OCI-LY7 (cell line): Measurements from ENCODE around the gene PPA1. TPM values are rescaled to one million over a fixed set of nuclear protein-coding genes. Genes with fewer than 3 reads are reported as not detected.

ENCODE experiments used
- Bru-seq: library from RNA; stranded (reverse); fragments of 400-500 nt; gene quantifications from one replicate; lab custom pipeline; 2021; lab: Mats Ljungman, UMichigan
- BruChase-seq, 2 experiments: library from RNA; stranded (reverse); fragments of 400-500 nt; gene quantifications; one replicate each; lab custom pipeline; 2021; lab: Mats Ljungman, UMichigan
- BruUV-seq: library from RNA; stranded (reverse); fragments of 400-500 nt; replicated peaks from 2 replicates; lab custom pipeline; 2021; lab: Mats Ljungman, UMichigan
- CTCF ChIA-PET: fragments of 300-600 bp; sonication (Branson Sonifier 250); formaldehyde crosslinking; loops from one replicate; lab custom pipeline; 2022; ENCODE audit warnings: antibody characterized with exemption; ENCODE audit not compliant: unreplicated experiment; lab: Charles Lee
- POLR2A ChIA-PET: fragments of 300-600 bp; sonication (Branson Sonifier 250); formaldehyde crosslinking; loops from one replicate; lab custom pipeline; 2022; ENCODE audit warnings: antibody characterized with exemption; lab: Charles Lee
- DNase-seq: peaks from one replicate; pipeline ENCODE4 v3.0.0-alpha.2; 2015; ENCODE audit warnings: low spot score
- H2AFZ ChIP-seq: fragments of 200-600 bp; sonication (generic), shearing (Covaris generic); 2 replicates; pipeline ENCODE4 v1.6.1; 2014; ENCODE audit warnings: mild to moderate bottlenecking, antibody characterized with exemption, low read length, moderate library complexity
- H3K27ac ChIP-seq: fragments of 200-600 bp; sonication (generic); 2 replicates; pipeline ENCODE4 v1.5.1; 2014; ENCODE audit warnings: mixed run types, low read depth, mild to moderate bottlenecking, moderate library complexity, low read length, inconsistent platforms; ENCODE audit not compliant: poor library complexity, severe bottlenecking
- H3K36me3 ChIP-seq: fragments of 200-600 bp; sonication (generic); 2 replicates; pipeline ENCODE4 v1.6.1; 2014; ENCODE audit warnings: mild to moderate bottlenecking, antibody characterized with exemption, low read length, moderate library complexity, mixed read lengths; ENCODE audit not compliant: insufficient read depth
- H3K4me1 ChIP-seq: fragments of 200-600 bp; sonication (generic); 2 replicates; pipeline ENCODE4 v1.5.1; 2014; ENCODE audit warnings: mild to moderate bottlenecking, low read length; ENCODE audit not compliant: insufficient read depth, poor library complexity, severe bottlenecking
- H3K4me2 ChIP-seq: fragments of 200-600 bp; sonication (generic); 2 replicates; pipeline ENCODE4 v1.6.1; 2014; ENCODE audit warnings: mild to moderate bottlenecking, low read length
- H3K4me3 ChIP-seq: fragments of 200-600 bp; sonication (generic); 2 replicates; pipeline ENCODE4 v1.5.1; 2014; ENCODE audit warnings: mild to moderate bottlenecking, low read depth, low read length; ENCODE audit not compliant: poor library complexity, severe bottlenecking
- H3K79me2 ChIP-seq: fragments of 200-600 bp; sonication (generic); 2 replicates; pipeline ENCODE4 v1.6.1; 2016; ENCODE audit warnings: low read depth, mild to moderate bottlenecking, low read length, moderate library complexity, mixed read lengths; ENCODE audit not compliant: insufficient read depth
- H3K9me2 ChIP-seq: fragments of 200-600 bp; sonication (generic); 2 replicates; pipeline ENCODE4 v1.6.1; 2016; ENCODE audit warnings: mild to moderate bottlenecking, low read length, mixed read lengths; ENCODE audit not compliant: insufficient read depth
- H3K9me3 ChIP-seq: fragments of 200-600 bp; sonication (generic); 2 replicates; pipeline ENCODE4 v1.6.1; 2014; ENCODE audit warnings: mild to moderate bottlenecking, mixed run types, low read length, mixed read lengths
- H4K20me1 ChIP-seq: fragments of 200-600 bp; sonication (generic); 2 replicates; pipeline ENCODE4 v1.6.1; 2014; ENCODE audit warnings: mild to moderate bottlenecking, antibody characterized with exemption, low read length, moderate library complexity, mixed read lengths; ENCODE audit not compliant: insufficient read depth
- CTCF ChIP-seq: fragments of 200-600 bp; sonication (generic); conservative IDR thresholded peaks from 2 replicates; pipeline ENCODE4 v1.5.1; 2014; ENCODE audit warnings: mild to moderate bottlenecking, antibody characterized with exemption, low read length, moderate library complexity, mixed read lengths
- EZH2phosphoT487 ChIP-seq: fragments of 200-600 bp; sonication (generic); IDR thresholded peaks from 2 replicates; pipeline ENCODE4 v1.6.1; 2018; ENCODE audit warnings: low read depth, borderline replicate concordance, mild to moderate bottlenecking, mixed run types, antibody characterized with exemption, low read length, moderate library complexity, mixed read lengths
- intact Hi-C: fragments of 100-400 bp; cut with micrococcal nuclease; formaldehyde crosslinking; loops from one replicate; pipeline ENCODE4 v1.10.0; 2022; ENCODE audit not compliant: unreplicated experiment
- long read RNA-seq: library from polyadenylated mRNA; stranded (forward); transcript quantifications from one replicate; pipeline ENCODE4 v2.0.0, GENCODE V29; 2022
- total RNA-seq, 2 experiments: library from RNA; depleted of rRNA in 1 of 2; stranded (reverse); fragments of >200 nt in 1 of 2; shearing (Covaris generic) in 1 of 2; gene quantifications; 2 replicates each; pipeline ENCODE4 v1.2.3, GENCODE V29; 2014 to 2022

Gene PPA1
- total RNA-seq (2014; rRNA removed; shearing (Covaris generic)) (215 and 221 TPM in 2 replicates), total RNA-seq (2022) (223 and 231 TPM in 2 replicates), Bru-seq, nascent RNA (percentile 91 among the genes with signal in this experiment), BruChase-seq, experiment 1, labeled RNA remaining after a 6-hour chase (percentile 92 among the genes with signal in this experiment), BruChase-seq, experiment 2, labeled RNA remaining after a 2-hour chase (percentile 83 among the genes with signal in this experiment)
- long read RNA-seq, transcript PPA1-202 (11 exons, 1,295 nt): major isoform, 211 of 220 reads
- long read RNA-seq, partial matches to known transcripts: 7 of 220 reads
- long read RNA-seq, other reads (novel, unspliced or antisense): 2 of 220 reads

GRCh38 chr10:70233109-70233938, at the start of gene PPA1:
PPA1 (minus strand) TSS chr10:70233429; CDS start chr10:70233327, 102 bp downstream.
- no peaks in the 10 kb centered on the region for H3K9me3 ChIP-seq
- DNase-seq: peak; percentile 99
- intact Hi-C loops: no loop called here
- TSS peak; percentile 90 for BruUV-seq
- no peaks in the 10 kb centered on the region for H3K9me2 ChIP-seq
- H3K27ac ChIP-seq: peak within 1 kb of the TSS; percentile 60
- peak within 1 kb of the TSS; percentile 82 for H3K4me3 ChIP-seq
- POLR2A ChIA-PET: interaction anchor here (0.7 to 2.0 kb wide), 9 partner anchors 10 to 603 kb away, joined by 3 to 12 read pairs (median 5); partner anchors contain the start of gene SAR1A
- peaks cover 28% of the 10 kb centered on the region for H3K36me3 ChIP-seq
- H3K79me2 ChIP-seq: peaks cover 47% of the 10 kb centered on the region
- TF ChIP-seq EZH2phosphoT487 (no peak), CTCF (peak; percentile 69)
- H3K4me2 ChIP-seq: peak within 1 kb of the TSS; percentile 86
- CTCF ChIA-PET: interaction anchor here (0.9 to 1.6 kb wide), 4 partner anchors 11 to 131 kb away, joined by 3 to 6 read pairs (median 4); no protein-coding TSS in a partner anchor
- peaks cover 11% of the 10 kb centered on the region for H4K20me1 ChIP-seq
- H3K4me1 ChIP-seq: peaks cover 37% of the 10 kb centered on the region
- peak within 1 kb of the TSS; percentile 62; the same call in 1 of the 2 replicates for H2AFZ ChIP-seq

- Histone ChIP-seq H2AFZ (peak overlapping the region; percentile 23; the same call in 1 of the 2 replicates), H3K4me1 (peaks cover 31% of the 10 kb centered on the region), H3K79me2 (no peaks in the 10 kb centered on the region), H3K9me3 (no peaks in the 10 kb centered on the region), H3K4me3 (no peak overlapping the region), H3K27ac (no peak overlapping the region), H3K36me3 (no peaks in the 10 kb centered on the region), H3K9me2 (no peaks in the 10 kb centered on the region), H3K4me2 (peak overlapping the region; percentile 18; the same call in 1 of the 2 replicates), H4K20me1 (no peaks in the 10 kb centered on the region)
- no peak for DNase-seq
- no TSS peak for BruUV-seq
- CTCF ChIA-PET: interaction anchor here (1.1 to 1.8 kb wide), 2 partner anchors 9 to 11 kb away, joined by 4 to 6 read pairs; no protein-coding TSS in a partner anchor
- no peak for TF ChIP-seq CTCF
- TF ChIP-seq EZH2phosphoT487: no peak
- intact Hi-C loops: no loop called here
- POLR2A ChIA-PET: interaction anchor here (0.8 to 1.3 kb wide), 4 partner anchors 9 to 31 kb away, joined by 3 to 4 read pairs (median 4); no protein-coding TSS in a partner anchor
These were observed 48.4 kb upstream of the PPA1 start for GRCh38 chr10:70281609-70282008.
